Kidney epithelial cell (primary cell): ENCODE results near the gene HPCAL1. TPM values are rescaled to one million over a fixed set of nuclear protein-coding genes. Genes with fewer than 3 reads are reported as not detected.

ENCODE experiments used
- DNase-seq: peaks from one replicate; pipeline ENCODE4 v3.0.0-alpha.2; 2010; ENCODE audit warnings: low read depth
- H3K27me3 ChIP-seq: 2 replicates; pipeline ENCODE4 v1.6.0; 2011; ENCODE audit warnings: low read length; ENCODE audit not compliant: control insufficient read depth, insufficient read depth
- H3K36me3 ChIP-seq: 2 replicates; pipeline ENCODE4 v1.5.1; 2011; ENCODE audit warnings: low read length; ENCODE audit not compliant: control insufficient read depth, insufficient read depth
- H3K4me3 ChIP-seq: 2 replicates; pipeline ENCODE4 v1.5.1; 2011; ENCODE audit warnings: low read depth, mild to moderate bottlenecking, control low read depth, low read length
- total RNA-seq: library from RNA; depleted of rRNA; stranded (reverse); fragments of >200 nt; gene quantifications from 2 replicates; pipeline ENCODE4 v1.2.3, GENCODE V29; 2015
- TF ChIP-seq, protein P1 (sequence below): IDR thresholded peaks from 2 replicates; pipeline ENCODE4 v1.5.1; 2011; ENCODE audit warnings: mild to moderate bottlenecking, moderate library complexity, low read length, control low read depth, inconsistent platforms; ENCODE audit not compliant: insufficient read depth, poor library complexity, severe bottlenecking

Gene HPCAL1
- total RNA-seq, 1 donor from 2014 or later = 33.7 TPM

DNA sequence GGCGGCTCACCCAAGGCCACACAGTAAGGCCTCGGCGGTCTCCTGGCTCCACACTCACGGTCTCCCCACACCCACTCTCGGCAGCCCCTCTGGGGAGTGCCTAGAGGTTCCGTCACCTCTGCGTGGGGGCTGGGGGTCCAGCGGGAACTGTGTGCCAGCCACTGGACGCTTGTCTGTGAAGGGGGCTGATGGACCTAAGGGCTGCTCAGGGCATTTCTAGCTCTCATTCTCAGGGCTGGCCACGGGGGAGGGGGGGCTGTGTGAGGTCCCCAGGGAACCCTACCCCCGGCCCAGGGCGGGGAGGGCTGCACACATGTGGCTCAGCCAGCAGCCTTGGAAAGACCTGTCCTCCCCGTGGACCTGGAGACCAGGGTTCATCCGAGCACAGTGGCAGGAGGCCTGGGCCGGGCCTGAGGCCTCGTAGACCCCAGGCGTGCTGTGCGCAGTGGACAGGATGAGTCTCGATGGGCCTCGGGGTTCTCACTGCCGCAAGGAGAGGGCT, 172.6 kb downstream of the HPCAL1 start:
- H3K27me3 ChIP-seq = no peaks in the 10 kb centered on the region
- no peak overlapping the region for H3K4me3 ChIP-seq
- TF ChIP-seq, protein P1, sequence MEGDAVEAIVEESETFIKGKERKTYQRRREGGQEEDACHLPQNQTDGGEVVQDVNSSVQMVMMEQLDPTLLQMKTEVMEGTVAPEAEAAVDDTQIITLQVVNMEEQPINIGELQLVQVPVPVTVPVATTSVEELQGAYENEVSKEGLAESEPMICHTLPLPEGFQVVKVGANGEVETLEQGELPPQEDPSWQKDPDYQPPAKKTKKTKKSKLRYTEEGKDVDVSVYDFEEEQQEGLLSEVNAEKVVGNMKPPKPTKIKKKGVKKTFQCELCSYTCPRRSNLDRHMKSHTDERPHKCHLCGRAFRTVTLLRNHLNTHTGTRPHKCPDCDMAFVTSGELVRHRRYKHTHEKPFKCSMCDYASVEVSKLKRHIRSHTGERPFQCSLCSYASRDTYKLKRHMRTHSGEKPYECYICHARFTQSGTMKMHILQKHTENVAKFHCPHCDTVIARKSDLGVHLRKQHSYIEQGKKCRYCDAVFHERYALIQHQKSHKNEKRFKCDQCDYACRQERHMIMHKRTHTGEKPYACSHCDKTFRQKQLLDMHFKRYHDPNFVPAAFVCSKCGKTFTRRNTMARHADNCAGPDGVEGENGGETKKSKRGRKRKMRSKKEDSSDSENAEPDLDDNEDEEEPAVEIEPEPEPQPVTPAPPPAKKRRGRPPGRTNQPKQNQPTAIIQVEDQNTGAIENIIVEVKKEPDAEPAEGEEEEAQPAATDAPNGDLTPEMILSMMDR = no peak
- H3K36me3 ChIP-seq = no peaks in the 10 kb centered on the region
- DNase-seq = no peak

DNA sequence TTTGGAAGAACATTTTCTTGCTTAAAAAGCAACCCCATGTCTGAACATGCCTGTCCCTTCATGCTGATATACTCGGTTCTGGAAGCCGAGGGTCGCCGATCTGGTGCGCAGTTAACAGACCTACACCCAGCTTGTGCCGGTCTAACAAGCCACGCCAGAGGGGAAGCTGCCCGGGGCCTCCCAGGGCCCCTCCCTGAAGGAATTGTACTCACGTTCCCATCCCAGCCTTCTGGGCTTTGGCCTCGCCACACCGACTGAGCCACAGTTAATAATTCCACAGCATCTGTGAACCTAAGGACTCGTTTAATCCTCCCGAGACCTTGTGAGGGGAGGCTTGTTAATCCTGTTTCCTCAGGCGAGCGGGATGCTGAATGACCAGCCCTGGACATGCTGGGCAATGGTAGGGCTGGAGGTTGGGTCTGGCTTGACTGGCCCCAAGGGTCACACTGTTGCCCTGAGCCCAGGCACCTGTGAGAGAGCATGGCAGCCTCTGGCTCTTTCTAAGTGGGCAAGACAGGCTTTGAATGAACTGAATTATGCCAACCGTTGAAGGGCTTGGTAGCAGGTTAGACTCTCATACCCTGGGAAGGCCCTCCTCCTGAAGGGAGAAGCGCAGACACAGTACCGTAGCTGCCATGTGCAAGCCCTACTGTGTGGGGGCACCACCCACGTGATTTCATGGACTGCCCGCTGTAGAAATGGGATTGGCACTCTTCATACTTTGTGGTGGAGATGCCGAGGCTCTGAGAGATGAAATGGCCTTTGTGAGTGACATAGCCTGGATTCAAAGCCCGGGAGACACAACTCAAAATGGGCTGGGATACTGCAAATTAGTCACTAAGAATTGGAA, 173.3 kb downstream of the HPCAL1 start:
- no peaks in the 10 kb centered on the region for H3K36me3 ChIP-seq
- DNase-seq = no peak
- TF ChIP-seq, protein P1 = no peak
- H3K4me3 ChIP-seq = no peak overlapping the region
- no peaks in the 10 kb centered on the region for H3K27me3 ChIP-seq

GRCh38 chr2:10476723-10477442, 174.2 kb downstream of the HPCAL1 start:
- no peak for DNase-seq
- TF ChIP-seq, protein P1 = no peak
- H3K27me3 ChIP-seq = no peaks in the 10 kb centered on the region
- no peak overlapping the region for H3K4me3 ChIP-seq
- no peaks in the 10 kb centered on the region for H3K36me3 ChIP-seq

Other genes starting within 250 kb of the HPCAL1 start
- gene CYS1, start 222.5 kb upstream of the HPCAL1 start, total RNA-seq = 9.8 and 12.2 TPM in 2 replicates
- gene RRM2, start 180.2 kb upstream of the HPCAL1 start, total RNA-seq = 8.7 and 9.6 TPM in 2 replicates
- 354 and 394 TPM in 2 replicates for gene ODC1, start 145.4 kb downstream of the HPCAL1 start, total RNA-seq